GM15510 (cell line): ENCODE results near the gene NDUFA12.

ENCODE experiments used
- POLR2A ChIP-seq: IDR thresholded peaks from 3 replicates; pipeline ENCODE4 v1.6.1; 2011; ENCODE audit warnings: borderline replicate concordance; ENCODE audit not compliant: insufficient read length; ENCODE audit errors: extremely low read depth

NDUFA12 gene

GRCh38 chr12:94925729-94926128, 77.8 kb downstream of the NDUFA12 start:
- TF ChIP-seq POLR2A = no peak

GRCh38 chr12:94925206-94925605, 78.3 kb downstream of the NDUFA12 start:
- no peak for TF ChIP-seq POLR2A

- TF ChIP-seq POLR2A = no peak
Measured at GRCh38 chr12:94922561-94922960, 80.9 kb downstream of the NDUFA12 start.
